Muscle layer of duodenum (tissue), 2 donors: ENCODE results near the gene IDH3G.

Experiments used
- H3K27ac ChIP-seq: one replicate; pipeline ENCODE4 v1.7.0; 2013; ENCODE audit warnings: mild to moderate bottlenecking, low read length
- H3K27me3 ChIP-seq: one replicate; pipeline ENCODE4 v1.7.0; 2013; ENCODE audit warnings: low read depth, mild to moderate bottlenecking, control low read depth, low read length
- H3K36me3 ChIP-seq, 2 donors: one replicate each; pipeline ENCODE4 v1.7.0; 2013; ENCODE audit warnings: low read length in 2 of 2, control low read depth in 1 of 2, mild to moderate bottlenecking in 1 of 2; ENCODE audit not compliant: insufficient read depth in 2 of 2, control insufficient read depth in 1 of 2
- H3K4me1 ChIP-seq, 2 donors: one replicate each; pipeline ENCODE4 v1.7.0; 2013; ENCODE audit warnings: low read length in 2 of 2, mild to moderate bottlenecking in 2 of 2, control low read depth in 1 of 2, moderate library complexity in 1 of 2; ENCODE audit not compliant: insufficient read depth in 2 of 2, control insufficient read depth in 1 of 2
- H3K4me3 ChIP-seq, 2 donors: one replicate each; pipeline ENCODE4 v1.7.0; 2013; ENCODE audit warnings: low read length in 2 of 2, low read depth in 1 of 2, mild to moderate bottlenecking in 1 of 2
- H3K9me3 ChIP-seq, 2 donors: one replicate each; pipeline ENCODE4 v1.7.0; 2013; ENCODE audit warnings: low read length in 2 of 2, control low read depth in 1 of 2, mild to moderate bottlenecking in 1 of 2; ENCODE audit not compliant: control insufficient read depth in 1 of 2
- donor health status: healthy.

Gene IDH3G

GRCh38 chrX:153775293-153776119 lies 18.7 kb downstream of the IDH3G start:
- Histone ChIP-seq H3K36me3 (peaks cover 0 to 13% of the 10 kb centered on the region in 2 donors), H3K27me3 (no peaks in the 10 kb centered on the region), H3K4me3 (no peak overlapping the region), H3K4me1 (peaks cover 0 to 8% of the 10 kb centered on the region in 2 donors), H3K27ac (no peak overlapping the region), H3K9me3 (no peaks in the 10 kb centered on the region)

- H3K36me3 ChIP-seq, result peaks cover 0 to 13% of the 10 kb centered on the region in 2 donors
- no peak overlapping the region for H3K4me3 ChIP-seq
- H3K4me1 ChIP-seq, result peaks cover 0 to under 1% of the 10 kb centered on the region in 2 donors
- no peak overlapping the region for H3K27ac ChIP-seq
- no peaks in the 10 kb centered on the region for H3K27me3 ChIP-seq
- no peaks in the 10 kb centered on the region for H3K9me3 ChIP-seq
Measured at GRCh38 chrX:153774576-153775292, 19.4 kb downstream of the IDH3G start.

- H3K9me3 ChIP-seq, result no peaks in the 10 kb centered on the region
- no peak overlapping the region for H3K27ac ChIP-seq
- no peaks in the 10 kb centered on the region for H3K27me3 ChIP-seq
- no peak overlapping the region for H3K4me3 ChIP-seq
- peaks cover 0 to 13% of the 10 kb centered on the region in 2 donors for H3K36me3 ChIP-seq
- no peaks in the 10 kb centered on the region for H3K4me1 ChIP-seq
Measured at GRCh38 chrX:153773741-153774575, 20.2 kb downstream of the IDH3G start.

- peaks cover 0 to 3% of the 10 kb centered on the region in 2 donors for H3K4me1 ChIP-seq
- peaks cover 0 to 13% of the 10 kb centered on the region in 2 donors for H3K36me3 ChIP-seq
- no peak overlapping the region for H3K27ac ChIP-seq
- no peaks in the 10 kb centered on the region for H3K9me3 ChIP-seq
- H3K27me3 ChIP-seq, result no peaks in the 10 kb centered on the region
- H3K4me3 ChIP-seq, result no peak overlapping the region
Measured at GRCh38 chrX:153773218-153773611, 21.0 kb downstream of the IDH3G start.

- H3K4me3 ChIP-seq, result no peak overlapping the region
- H3K27ac ChIP-seq, result no peak overlapping the region
- H3K4me1 ChIP-seq, result peaks cover 0 to 3% of the 10 kb centered on the region in 2 donors
- peaks cover 0 to 13% of the 10 kb centered on the region in 2 donors for H3K36me3 ChIP-seq
- H3K9me3 ChIP-seq, result no peaks in the 10 kb centered on the region
- no peaks in the 10 kb centered on the region for H3K27me3 ChIP-seq
Measured at GRCh38 chrX:153772316-153773217, 21.6 kb downstream of the IDH3G start.

GRCh38 chrX:153771415-153772315 lies 22.5 kb downstream of the IDH3G start:
- H3K4me3 ChIP-seq, result no peak overlapping the region
- H3K36me3 ChIP-seq, result peaks cover 0 to 13% of the 10 kb centered on the region in 2 donors
- H3K4me1 ChIP-seq, result peaks cover 0 to 3% of the 10 kb centered on the region in 2 donors
- no peaks in the 10 kb centered on the region for H3K27me3 ChIP-seq
- H3K27ac ChIP-seq, result no peak overlapping the region
- no peaks in the 10 kb centered on the region for H3K9me3 ChIP-seq

- peaks cover 0 to 3% of the 10 kb centered on the region in 2 donors for H3K4me1 ChIP-seq
- no peaks in the 10 kb centered on the region for H3K27me3 ChIP-seq
- no peak overlapping the region for H3K4me3 ChIP-seq
- no peaks in the 10 kb centered on the region for H3K9me3 ChIP-seq
- peaks cover 0 to 13% of the 10 kb centered on the region in 2 donors for H3K36me3 ChIP-seq
- H3K27ac ChIP-seq, result no peak overlapping the region
Measured at GRCh38 chrX:153770601-153771414, 23.4 kb downstream of the IDH3G start.

GRCh38 chrX:153769865-153770600 lies 24.1 kb downstream of the IDH3G start:
- H3K27ac ChIP-seq, result no peak overlapping the region
- peaks cover 0 to 3% of the 10 kb centered on the region in 2 donors for H3K4me1 ChIP-seq
- H3K27me3 ChIP-seq, result no peaks in the 10 kb centered on the region
- no peaks in the 10 kb centered on the region for H3K9me3 ChIP-seq
- H3K36me3 ChIP-seq, result peaks cover 0 to 13% of the 10 kb centered on the region in 2 donors
- no peak overlapping the region for H3K4me3 ChIP-seq
